GM23248 (cell line): Measurements from ENCODE around the gene DDX23. TPM values are rescaled to one million over a fixed set of nuclear protein-coding genes. Genes with fewer than 3 reads are reported as not detected.
"Not testable (repeated sequence)": the region's sequence is repeated elsewhere in the genome, so short reads cannot be mapped to it uniquely, and the experiment has no call there.

Experiments
- DNase-seq: peaks from one replicate; pipeline ENCODE4 v3.0.0-alpha.2; 2015
- H2AFZ ChIP-seq: fragments of 200-600 bp; sonication (generic); 2 replicates; pipeline ENCODE4 v1.6.1; 2016; ENCODE audit warnings: antibody characterized with exemption
- H3F3A ChIP-seq: fragments of 200-600 bp; sonication (generic); 2 replicates; pipeline ENCODE4 v1.6.1; 2016; ENCODE audit warnings: mild to moderate bottlenecking, antibody characterized with exemption, mixed run types; ENCODE audit not compliant: insufficient read depth
- H3K27ac ChIP-seq: fragments of 200-600 bp; sonication (generic); 2 replicates; pipeline ENCODE4 v1.5.1; 2016; ENCODE audit warnings: mild to moderate bottlenecking
- H3K27me3 ChIP-seq: fragments of 200-600 bp; sonication (generic); replicated peaks from 2 replicates; pipeline ENCODE4 v1.6.1; 2016; ENCODE audit warnings: mild to moderate bottlenecking; ENCODE audit not compliant: insufficient read depth
- H3K36me3 ChIP-seq: fragments of 200-600 bp; sonication (generic); 2 replicates; pipeline ENCODE4 v1.6.1; 2016; ENCODE audit warnings: low read depth, mild to moderate bottlenecking
- H3K4me1 ChIP-seq: fragments of 200-600 bp; sonication (generic); 2 replicates; pipeline ENCODE4 v1.6.1; 2016; ENCODE audit warnings: mild to moderate bottlenecking; ENCODE audit not compliant: insufficient read depth
- H3K4me2 ChIP-seq: fragments of 200-600 bp; sonication (generic); one replicate; pipeline ENCODE4 v1.6.1; 2016; ENCODE audit warnings: mild to moderate bottlenecking; ENCODE audit not compliant: unreplicated experiment
- H3K4me3 ChIP-seq: fragments of 200-600 bp; sonication (generic); 2 replicates; pipeline ENCODE4 v1.5.1; 2016; ENCODE audit warnings: mild to moderate bottlenecking
- H3K79me2 ChIP-seq: fragments of 200-600 bp; sonication (generic); 2 replicates; pipeline ENCODE4 v1.6.1; 2016; ENCODE audit warnings: mild to moderate bottlenecking; ENCODE audit not compliant: insufficient read depth
- H3K9ac ChIP-seq: fragments of 200-600 bp; sonication (generic); 2 replicates; pipeline ENCODE4 v1.6.1; 2016; ENCODE audit warnings: mild to moderate bottlenecking
- H3K9me2 ChIP-seq: fragments of 200-600 bp; sonication (generic); 2 replicates; pipeline ENCODE4 v1.6.1; 2016; ENCODE audit warnings: mixed run types, mild to moderate bottlenecking, moderate library complexity; ENCODE audit not compliant: insufficient read depth
- H3K9me3 ChIP-seq: fragments of 200-600 bp; sonication (generic); one replicate; pipeline ENCODE4 v1.6.1; 2017; ENCODE audit warnings: low read depth
- H4K20me1 ChIP-seq: fragments of 200-600 bp; sonication (generic); 2 replicates; pipeline ENCODE4 v1.6.0; 2016; ENCODE audit not compliant: insufficient read depth
- EZH2 ChIP-seq: fragments of 200-600 bp; sonication (generic); IDR thresholded peaks from 2 replicates; pipeline ENCODE4 v1.6.1; 2018; ENCODE audit warnings: antibody characterized with exemption, mild to moderate bottlenecking; ENCODE audit not compliant: insufficient read depth, poor library complexity, severe bottlenecking
- EZH2phosphoT487 ChIP-seq: fragments of 200-600 bp; sonication (generic); IDR thresholded peaks from 2 replicates; pipeline ENCODE4 v1.6.1; 2018; ENCODE audit warnings: antibody characterized with exemption, moderate library complexity, mild to moderate bottlenecking, low read depth; ENCODE audit not compliant: insufficient read depth
- WGBS, 2 experiments: methylation state at CpG; one replicate each; pipeline ENCODE4 v1.1.6; 2015 to 2017; ENCODE audit warnings: low lambda C conversion rate in 2 of 2, low coverage in 1 of 2; ENCODE audit errors: missing lambda C conversion rate in 2 of 2; 5-methylcytosine and 5-hydroxymethylcytosine counted together
- in situ Hi-C: fragments of 300-500 bp; cut with MboI; formaldehyde crosslinking; loops from 2 replicates; pipeline ENCODE4 v1.15.0; 2020
- polyA plus RNA-seq: library from polyadenylated mRNA; unstranded; fragments of >200 nt; fragmentation: Nextera tagmentation; extraction: Ambion mirVana; gene quantifications from 2 replicates; pipeline ENCODE4 v1.2.1, GENCODE V29; 2016
- total RNA-seq: library from RNA; depleted of rRNA; stranded (reverse); fragments of >200 nt; shearing (Covaris generic); gene quantifications from 2 replicates; pipeline ENCODE4 v1.2.3, GENCODE V29; 2014

The DDX23 gene
- total and polyA plus RNA-seq, 2 experiments from 2014 or later = 32.1 to 56.5 TPM

DNA sequence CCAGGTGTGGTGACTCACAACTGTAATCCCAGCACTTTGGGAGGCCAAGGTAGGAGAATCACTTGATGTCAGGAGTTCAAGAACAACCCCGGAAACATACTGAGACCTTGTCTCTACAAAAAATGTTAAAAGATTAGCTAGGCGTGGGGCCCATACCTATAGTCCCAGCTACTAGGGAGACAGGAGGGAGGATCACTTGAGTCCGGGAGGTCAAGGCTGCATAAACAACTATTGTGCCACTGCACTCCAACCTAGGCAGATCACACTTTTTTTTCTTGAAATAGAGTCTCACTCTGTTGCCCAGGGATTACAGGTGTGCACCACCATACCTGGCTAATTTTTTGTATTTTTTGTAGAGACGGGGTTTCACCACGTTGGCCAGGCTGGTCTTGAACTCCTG lies 7.6 kb upstream of the DDX23 start:
- Histone ChIP-seq H3K9me3 (no peaks in the 10 kb centered on the region), H3K9ac (no peak overlapping the region), H3K79me2 (no peaks in the 10 kb centered on the region), H3K4me1 (no peaks in the 10 kb centered on the region), H4K20me1 (no peaks in the 10 kb centered on the region), H2AFZ (no peak overlapping the region), H3K27me3 (peaks cover 23% of the 10 kb centered on the region), H3K27ac (no peak overlapping the region), H3K9me2 (no peaks in the 10 kb centered on the region), H3K36me3 (no peaks in the 10 kb centered on the region), H3F3A (no peaks in the 10 kb centered on the region), H3K4me3 (no peak overlapping the region), H3K4me2 (no peak overlapping the region)
- in situ Hi-C loops = no loop called here
- TF ChIP-seq EZH2phosphoT487 = no peak
- no peak for TF ChIP-seq EZH2
- 71 to 73% methylated on average over 5 of the region's 5 CpGs for WGBS, 2 experiments
- DNase-seq = no peak

DNA sequence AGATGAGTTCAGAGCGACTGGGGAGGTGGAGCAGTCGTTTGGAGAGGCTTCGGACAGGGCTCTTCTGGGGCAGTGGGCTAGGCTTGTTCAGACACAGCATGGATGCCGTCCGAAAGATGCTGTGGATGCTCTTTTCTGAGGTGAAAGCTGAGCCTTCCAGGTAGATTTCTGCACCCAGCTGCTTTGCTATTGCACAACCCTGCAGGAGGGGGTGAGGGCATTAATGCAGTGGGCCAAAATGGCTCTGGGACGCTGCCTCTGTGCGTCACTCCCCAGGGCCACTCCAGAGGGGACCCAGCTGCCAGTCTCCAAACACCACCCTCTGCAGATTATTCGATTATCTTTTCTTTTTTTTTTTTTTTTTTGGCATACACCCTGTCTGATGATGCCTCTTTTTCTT lies 6.1 kb upstream of the DDX23 start:
- in situ Hi-C loops = no loop called here
- Histone ChIP-seq H3K27ac (no peak overlapping the region), H3K9me3 (no peaks in the 10 kb centered on the region), H3K27me3 (peaks cover 7% of the 10 kb centered on the region; the same call in 1 of the 2 replicates), H3K4me1 (peaks cover under 1% of the 10 kb centered on the region; the same call in 1 of the 2 replicates), H3K79me2 (no peaks in the 10 kb centered on the region), H3K36me3 (no peaks in the 10 kb centered on the region), H4K20me1 (no peaks in the 10 kb centered on the region), H3F3A (no peaks in the 10 kb centered on the region), H3K4me2 (no peak overlapping the region), H3K9ac (no peak overlapping the region), H3K4me3 (no peak overlapping the region), H3K9me2 (no peaks in the 10 kb centered on the region), H2AFZ (no peak overlapping the region)
- 63 to 64% methylated on average over 8 of the region's 8 CpGs for WGBS, 2 experiments
- DNase-seq = no peak
- TF ChIP-seq EZH2phosphoT487 = no peak
- TF ChIP-seq EZH2 = no peak

DNA sequence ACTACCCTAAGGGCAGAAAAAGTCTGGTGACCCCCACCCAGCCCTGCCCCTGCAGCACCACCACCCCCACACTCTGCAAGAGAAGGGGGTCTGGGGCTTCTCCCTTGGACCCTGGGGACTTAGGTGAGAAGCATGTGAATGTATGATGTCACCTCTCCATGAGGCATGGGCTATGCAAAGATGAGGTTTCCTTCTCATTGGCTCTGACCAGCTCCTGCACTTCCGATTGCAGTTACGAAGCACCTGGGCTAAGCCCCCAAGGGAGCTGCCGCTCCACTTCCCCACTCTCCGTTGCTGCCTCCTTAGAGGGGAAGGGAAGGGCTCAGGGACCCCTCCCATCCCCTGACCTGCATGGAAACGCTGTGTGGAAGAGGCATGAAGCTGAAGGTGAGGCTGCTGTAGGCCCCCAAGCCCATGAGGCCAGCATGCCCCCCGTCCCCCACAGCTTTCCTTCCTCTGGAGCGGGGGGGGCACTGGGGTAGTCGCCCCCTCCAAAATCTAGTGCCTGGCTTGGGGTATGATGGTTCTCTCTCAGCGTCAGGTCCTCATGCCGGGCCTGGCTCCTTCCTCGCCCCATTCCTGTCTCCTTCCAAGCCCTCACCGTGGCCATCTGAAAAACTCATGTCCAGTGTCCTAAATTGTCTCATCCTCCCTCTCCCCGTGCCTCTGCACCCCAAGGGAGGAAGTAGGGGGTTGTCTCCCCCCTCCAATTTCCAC lies 5.5 kb upstream of the DDX23 start:
- no peak for TF ChIP-seq EZH2phosphoT487
- TF ChIP-seq EZH2 = no peak
- Histone ChIP-seq H3K9ac (no peak overlapping the region), H3K79me2 (no peaks in the 10 kb centered on the region), H3K27ac (no peak overlapping the region), H3K36me3 (no peaks in the 10 kb centered on the region), H3K4me1 (peaks cover 6% of the 10 kb centered on the region), H4K20me1 (no peaks in the 10 kb centered on the region), H3K4me3 (no peak overlapping the region), H3K9me3 (no peaks in the 10 kb centered on the region), H3F3A (no peaks in the 10 kb centered on the region), H3K4me2 (no peak overlapping the region), H3K9me2 (no peaks in the 10 kb centered on the region), H3K27me3 (0 out of 2 replicates have a peak, but pooled peaks cover 1% of the 10 kb centered on the region), H2AFZ (no peak overlapping the region)
- in situ Hi-C loops = no loop called here
- DNase-seq = no peak
- WGBS, 2 experiments = 63 to 66% methylated on average over 13 of the region's 13 CpGs

DNA sequence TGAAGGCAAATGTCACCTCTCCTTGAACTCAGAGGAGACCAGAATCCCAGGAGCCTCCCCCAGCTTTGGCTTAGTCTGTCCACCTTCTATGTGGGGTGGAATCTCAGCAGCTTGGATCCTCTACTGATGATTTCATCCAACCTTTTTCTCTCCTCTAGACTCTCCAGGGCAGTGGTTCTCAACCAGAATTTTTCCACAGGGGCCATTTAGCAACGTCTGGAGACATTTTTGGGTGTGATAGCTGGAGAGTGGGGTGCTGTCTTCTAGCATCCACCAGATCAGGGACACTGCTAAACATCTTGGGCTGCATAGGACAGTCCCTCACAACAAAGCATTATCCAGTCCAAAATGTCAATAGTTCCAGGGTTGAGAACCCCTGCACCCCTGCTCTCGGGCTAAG lies 4.4 kb upstream of the DDX23 start:
- in situ Hi-C loops = no loop called here
- H3K79me2 ChIP-seq = peaks cover 6% of the 10 kb centered on the region
- H3K9me3 ChIP-seq = no peaks in the 10 kb centered on the region
- H3K27ac ChIP-seq = no peak overlapping the region
- no peak overlapping the region for H3K4me3 ChIP-seq
- H3K4me2 ChIP-seq = no peak overlapping the region
- H3K9ac ChIP-seq = no peak overlapping the region
- peaks cover 6% of the 10 kb centered on the region for H3K4me1 ChIP-seq
- no peaks in the 10 kb centered on the region for H3F3A ChIP-seq
- no peak overlapping the region for H2AFZ ChIP-seq
- no peak for DNase-seq
- no peaks in the 10 kb centered on the region for H3K27me3 ChIP-seq
- H3K36me3 ChIP-seq = no peaks in the 10 kb centered on the region
- TF ChIP-seq EZH2phosphoT487 (no peak), EZH2 (no peak)
- H3K9me2 ChIP-seq = no peaks in the 10 kb centered on the region
- 4 to 14% methylated on average over 2 of the region's 2 CpGs for WGBS, 2 experiments
- H4K20me1 ChIP-seq = no peaks in the 10 kb centered on the region

DNA sequence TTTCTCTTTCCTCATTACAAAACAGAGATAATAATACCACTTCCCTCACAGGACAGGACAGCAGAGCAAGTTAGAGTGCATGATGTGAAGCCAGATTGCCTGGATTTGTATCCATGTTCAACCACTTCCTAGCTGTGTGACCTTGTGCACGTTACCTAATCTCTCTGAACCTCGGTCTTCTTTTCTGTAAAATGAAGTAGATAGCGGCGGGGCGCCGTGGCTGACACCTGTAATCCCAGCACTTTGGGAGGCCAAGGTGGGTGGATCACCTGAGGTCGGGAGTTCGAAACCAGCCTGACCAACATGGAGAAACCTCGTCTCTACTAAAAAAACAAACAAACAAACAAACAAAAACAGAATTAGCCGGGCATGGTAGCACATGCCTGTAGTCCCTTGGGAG lies 3.0 kb upstream of the DDX23 start:
- in situ Hi-C loops, H3F3A ChIP-seq, H3K9me2 ChIP-seq, DNase-seq, H4K20me1 ChIP-seq, H3K4me3 ChIP-seq, H3K9me3 ChIP-seq, H3K9ac ChIP-seq, H3K4me2 ChIP-seq, H3K36me3 ChIP-seq, H3K27me3 ChIP-seq, H2AFZ ChIP-seq, H3K27ac ChIP-seq: not testable (repeated sequence)
- H3K4me1 ChIP-seq = peaks cover 12% of the 10 kb centered on the region
- peaks cover 20% of the 10 kb centered on the region for H3K79me2 ChIP-seq
- WGBS, 2 experiments = 69 to 73% methylated on average over 10 of the region's 10 CpGs
